GM18873 (cell line): ENCODE results near the gene SKAP1.
A peak's percentile ranks its signal among the peaks of the same experiment; 100 is the strongest.

Experiments used
- ATAC-seq: cut with Tn5 transposase; IDR thresholded peaks from one replicate; pipeline ENCODE4 v1.9.1; 2021; ENCODE audit warnings: mild to moderate bottlenecking, moderate library complexity, moderate number of reproducible peaks; ENCODE audit not compliant: unreplicated experiment, low FRiP score

Gene SKAP1

GRCh38 chr17:48429638-48430586 is at the start of gene SKAP1:
SKAP1 (minus strand) TSS chr17:48430214.
- ATAC-seq = no peak

- ATAC-seq = no peak
Measured at GRCh38 chr17:48479014-48479402, 49.0 kb upstream of the SKAP1 start.

- ATAC-seq = peak; percentile 75
Measured at GRCh38 chr17:48478224-48479013, 48.4 kb upstream of the SKAP1 start.

GRCh38 chr17:48477221-48477620 is 47.2 kb upstream of the SKAP1 start:
- no peak for ATAC-seq

- ATAC-seq = no peak
Measured at GRCh38 chr17:48472411-48473281, 42.6 kb upstream of the SKAP1 start.

GRCh38 chr17:48471817-48472410 is 41.9 kb upstream of the SKAP1 start:
- ATAC-seq = no peak

- ATAC-seq = no peak
Measured at GRCh38 chr17:48470388-48471034, 40.5 kb upstream of the SKAP1 start.

- no peak for ATAC-seq
Measured at GRCh38 chr17:48469227-48469626, 39.2 kb upstream of the SKAP1 start.

- no peak for ATAC-seq
Measured at GRCh38 chr17:48468299-48468698, 38.3 kb upstream of the SKAP1 start.

- no peak for ATAC-seq
Measured at GRCh38 chr17:48465884-48466283, 35.9 kb upstream of the SKAP1 start.

GRCh38 chr17:48463526-48463925 is 33.5 kb upstream of the SKAP1 start:
- no peak for ATAC-seq

GRCh38 chr17:48462946-48463345 is 32.9 kb upstream of the SKAP1 start:
- ATAC-seq = no peak

GRCh38 chr17:48460052-48460451 is 30.0 kb upstream of the SKAP1 start:
- no peak for ATAC-seq

GRCh38 chr17:48459070-48459844 is 29.2 kb upstream of the SKAP1 start:
- ATAC-seq = no peak

GRCh38 chr17:48457080-48457836 is 27.2 kb upstream of the SKAP1 start:
- ATAC-seq = no peak

GRCh38 chr17:48456589-48456988 is 26.6 kb upstream of the SKAP1 start:
- ATAC-seq = no peak

- no peak for ATAC-seq
Measured at GRCh38 chr17:48455791-48456190, 25.8 kb upstream of the SKAP1 start.

- ATAC-seq = no peak
Measured at GRCh38 chr17:48453447-48453846, 23.4 kb upstream of the SKAP1 start.
